Caco-2 (cell line): ENCODE results near the gene ITFG2. TPM values are rescaled to one million over a fixed set of nuclear protein-coding genes. Genes with fewer than 3 reads are reported as not detected.

Experiments
- BruUV-seq: library from RNA; stranded (reverse); fragments of 400-500 nt; replicated peaks from 2 replicates; lab custom pipeline; 2021; lab: Mats Ljungman, UMichigan
- CTCF ChIA-PET: fragments of 300-600 bp; sonication (Branson Sonifier 250); formaldehyde crosslinking; loops from one replicate; lab custom pipeline; 2022; ENCODE audit warnings: antibody characterized with exemption; lab: Charles Lee
- POLR2A ChIA-PET: fragments of 300-600 bp; sonication (Branson Sonifier 250); formaldehyde crosslinking; loops from one replicate; lab custom pipeline; 2022; ENCODE audit warnings: antibody characterized with exemption; lab: Charles Lee
- DNase-seq, 2 experiments: peaks; one replicate each; pipeline versions ENCODE4 v3.0.0 to v3.0.0-alpha.2; 2020 to 2022
- H3K27me3 ChIP-seq: replicated peaks from 2 replicates; pipeline ENCODE4 v1.6.0; 2011; ENCODE audit warnings: low read length; ENCODE audit not compliant: control insufficient read depth, insufficient read depth
- H3K36me3 ChIP-seq: 2 replicates; pipeline ENCODE4 v1.5.1; 2011; ENCODE audit warnings: low read length; ENCODE audit not compliant: control insufficient read depth, insufficient read depth
- H3K4me1 ChIP-seq: fragments of 250-450 bp; sonication (Bioruptor Pico); 2 replicates; pipeline ENCODE4 v1.5.1; 2020; ENCODE audit warnings: mild to moderate bottlenecking
- H3K4me3 ChIP-seq: 2 replicates; pipeline ENCODE4 v1.5.1; 2011; ENCODE audit warnings: low read depth, mild to moderate bottlenecking, control low read depth, low read length
- H3K9me3 ChIP-seq: fragments of 250-450 bp; sonication (Bioruptor Pico); 2 replicates; pipeline ENCODE4 v1.5.1; 2020; ENCODE audit warnings: mild to moderate bottlenecking, moderate library complexity
- H3K27ac Mint-ChIP-seq: one replicate; pipeline ENCODE4 v1.8.0; 2022; ENCODE audit warnings: mixed read lengths; ENCODE audit not compliant: unreplicated experiment
- H3K27me3 Mint-ChIP-seq: one replicate; pipeline ENCODE4 v1.8.0; 2022; ENCODE audit warnings: mixed read lengths; ENCODE audit not compliant: insufficient read depth, unreplicated experiment
- H3K36me3 Mint-ChIP-seq: one replicate; pipeline ENCODE4 v1.8.0; 2022; ENCODE audit warnings: mild to moderate bottlenecking, mixed read lengths; ENCODE audit not compliant: insufficient read depth, unreplicated experiment
- H3K4me1 Mint-ChIP-seq: one replicate; pipeline ENCODE4 v1.8.0; 2022; ENCODE audit warnings: low read depth, mixed read lengths; ENCODE audit not compliant: unreplicated experiment
- H3K4me3 Mint-ChIP-seq: one replicate; pipeline ENCODE4 v1.8.0; 2022; ENCODE audit warnings: mild to moderate bottlenecking, moderate library complexity, mixed read lengths; ENCODE audit not compliant: unreplicated experiment
- H3K9me3 Mint-ChIP-seq: one replicate; pipeline ENCODE4 v1.8.0; 2022; ENCODE audit warnings: mixed read lengths; ENCODE audit not compliant: unreplicated experiment
- CTCF ChIP-seq, 2 experiments: fragments of 200-600 bp in 1 of 2; IDR thresholded peaks; 1 replicate in 1 of 2; 2 replicates in 1 of 2; pipeline versions ENCODE4 v1.5.1 to v1.8.0; 2011 to 2022; ENCODE audit warnings: antibody characterized with exemption in 1 of 2, control low read depth in 1 of 2, inconsistent platforms in 1 of 2, low read depth in 1 of 2, low read length in 1 of 2, mild to moderate bottlenecking in 1 of 2, moderate library complexity in 1 of 2; ENCODE audit not compliant: insufficient read depth in 1 of 2, severe bottlenecking in 1 of 2, unreplicated experiment in 1 of 2
- intact Hi-C: fragments of 100-400 bp; cut with micrococcal nuclease; formaldehyde crosslinking; loops from one replicate; pipeline ENCODE4 v1.10.0; 2022; ENCODE audit not compliant: unreplicated experiment
- total RNA-seq: library from RNA; stranded (reverse); gene quantifications from 2 replicates; pipeline ENCODE4 v1.2.3, GENCODE V29; 2022

The ITFG2 gene
- total RNA-seq, 1 experiment from 2014 or later, result 52.6 TPM

DNA sequence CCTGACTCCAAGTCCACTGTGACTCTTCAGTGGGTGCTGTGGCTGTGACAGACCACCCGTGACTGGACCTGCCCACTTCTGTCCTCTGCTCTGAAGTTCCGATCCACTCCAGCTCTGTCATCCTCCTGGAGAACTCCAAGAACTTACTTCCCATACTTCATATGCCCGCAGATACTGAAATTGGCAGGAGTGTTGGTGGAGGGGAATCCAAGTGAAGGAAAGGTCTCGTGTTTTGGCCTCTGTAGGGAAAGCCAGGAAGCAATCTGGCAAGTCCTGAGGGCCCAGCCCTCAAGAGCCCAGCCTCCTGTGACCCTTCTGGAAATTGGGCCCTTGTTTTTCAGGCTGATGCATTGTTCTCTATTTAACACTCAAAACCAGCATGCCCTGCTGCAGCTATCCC, 40.1 kb upstream of the ITFG2 start:
- Histone ChIP-seq H3K27me3 (no peaks in the 10 kb centered on the region; the same call in 1 of the 2 replicates), H3K9me3 (no peaks in the 10 kb centered on the region), H3K4me1 (no peaks in the 10 kb centered on the region), H3K36me3 (no peaks in the 10 kb centered on the region), H3K4me3 (no peak overlapping the region)
- no peaks in the 10 kb centered on the region for H3K36me3 Mint-ChIP-seq
- CTCF ChIA-PET, result no interaction called here
- POLR2A ChIA-PET, result no interaction called here
- H3K4me3 Mint-ChIP-seq, result no peak overlapping the region
- peaks cover 29% of the 10 kb centered on the region for H3K27me3 Mint-ChIP-seq
- no peak for DNase-seq
- intact Hi-C loops, result no loop called here
- H3K27ac Mint-ChIP-seq, result no peak overlapping the region
- H3K9me3 Mint-ChIP-seq, result peaks cover 9% of the 10 kb centered on the region
- no TSS peak for BruUV-seq
- TF ChIP-seq CTCF (IDR thresholded peaks at IDR 0.05; ENCODE audit: insufficient read depth in 1 of 2, low read depth in 1 of 2, low read length in 1 of 2, severe bottlenecking in 1 of 2, unreplicated experiment in 1 of 2), result no peak
- no peaks in the 10 kb centered on the region for H3K4me1 Mint-ChIP-seq

DNA sequence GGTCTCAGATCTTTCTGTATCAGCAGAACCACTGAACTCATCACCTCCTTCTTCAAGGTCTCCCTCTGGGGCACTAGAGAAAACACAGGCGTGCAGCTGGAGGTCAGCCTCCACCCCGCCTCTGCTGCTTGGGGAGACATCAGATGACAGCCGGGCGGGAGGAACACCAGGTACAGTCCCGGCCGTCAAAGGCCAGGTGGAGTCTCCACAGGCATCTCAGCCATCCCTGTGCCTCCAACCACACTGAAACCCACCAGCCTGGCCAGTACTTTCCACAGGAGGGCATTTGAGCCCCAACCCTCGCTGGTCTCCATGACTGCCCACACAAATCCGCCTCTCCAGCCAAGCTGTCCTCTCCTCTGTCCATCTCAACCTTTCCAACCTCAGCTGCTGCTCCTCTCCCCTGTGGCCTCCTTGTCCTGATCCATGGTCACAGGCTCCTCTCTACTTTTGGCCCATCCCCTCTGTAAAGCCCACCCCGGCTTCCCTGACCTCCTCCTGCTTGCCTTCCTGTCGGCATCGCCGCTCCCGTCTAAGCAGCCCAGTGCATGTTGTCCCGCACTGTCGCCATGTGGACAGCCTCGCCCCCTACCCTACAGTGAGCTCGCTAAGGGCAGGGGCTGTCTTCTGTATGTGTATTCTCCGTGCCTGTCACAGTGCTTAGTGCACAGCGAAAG, 39.1 kb upstream of the ITFG2 start:
- Histone ChIP-seq H3K36me3 (no peaks in the 10 kb centered on the region), H3K27me3 (no peaks in the 10 kb centered on the region; the same call in 1 of the 2 replicates), H3K9me3 (no peaks in the 10 kb centered on the region), H3K4me3 (no peak overlapping the region), H3K4me1 (no peaks in the 10 kb centered on the region)
- intact Hi-C loops, result no loop called here
- H3K4me3 Mint-ChIP-seq, result no peak overlapping the region
- H3K4me1 Mint-ChIP-seq, result no peaks in the 10 kb centered on the region
- ChIA-PET CTCF (interaction anchor here (1.3 kb wide), 1 partner anchor 11 kb away, joined by 4 read pairs; no protein-coding TSS in a partner anchor), POLR2A (no interaction called here)
- BruUV-seq, result no TSS peak
- no peak for TF ChIP-seq CTCF (IDR thresholded peaks at IDR 0.05; ENCODE audit: insufficient read depth in 1 of 2, low read depth in 1 of 2, low read length in 1 of 2, severe bottlenecking in 1 of 2, unreplicated experiment in 1 of 2)
- DNase-seq, result no peak
- peaks cover 9% of the 10 kb centered on the region for H3K9me3 Mint-ChIP-seq
- no peaks in the 10 kb centered on the region for H3K36me3 Mint-ChIP-seq
- no peak overlapping the region for H3K27ac Mint-ChIP-seq
- peaks cover 30% of the 10 kb centered on the region for H3K27me3 Mint-ChIP-seq

DNA sequence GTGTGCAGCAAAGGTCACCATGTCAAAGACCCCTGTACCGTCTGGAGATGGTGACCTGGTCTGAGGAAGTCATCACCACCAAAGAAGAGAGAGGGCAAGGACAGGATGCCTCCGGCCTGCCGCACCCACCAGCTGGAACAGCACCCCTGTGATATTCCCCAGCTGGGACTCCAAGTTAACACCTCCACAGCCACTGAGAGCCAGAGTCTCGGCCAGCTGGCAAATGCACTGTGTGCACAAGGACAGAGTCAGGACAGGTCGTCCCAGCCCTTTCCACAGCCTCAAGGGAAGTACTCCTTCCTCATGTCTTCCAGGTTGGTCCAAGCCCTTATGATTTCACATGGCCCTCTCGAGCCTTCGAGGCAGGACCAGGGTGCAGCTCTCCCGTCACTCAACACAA, 37.0 kb upstream of the ITFG2 start:
- Mint-ChIP-seq H3K27me3 (peaks cover 30% of the 10 kb centered on the region), H3K27ac (no peak overlapping the region), H3K4me1 (no peaks in the 10 kb centered on the region), H3K4me3 (no peak overlapping the region), H3K9me3 (peaks cover 5% of the 10 kb centered on the region), H3K36me3 (no peaks in the 10 kb centered on the region)
- POLR2A ChIA-PET, result no interaction called here
- intact Hi-C loops, result no loop called here
- TF ChIP-seq CTCF (IDR thresholded peaks at IDR 0.05; ENCODE audit: insufficient read depth in 1 of 2, low read depth in 1 of 2, low read length in 1 of 2, severe bottlenecking in 1 of 2, unreplicated experiment in 1 of 2), result no peak
- Histone ChIP-seq H3K9me3 (no peaks in the 10 kb centered on the region), H3K36me3 (no peaks in the 10 kb centered on the region), H3K4me1 (no peaks in the 10 kb centered on the region), H3K27me3 (no peaks in the 10 kb centered on the region; the same call in 1 of the 2 replicates), H3K4me3 (no peak overlapping the region)
- CTCF ChIA-PET, result interaction anchor here (0.6 kb wide), 1 partner anchor 11 kb away, joined by 11 read pairs; no protein-coding TSS in a partner anchor
- no peak for DNase-seq
- BruUV-seq, result no TSS peak
